ENCODE data around the gene RNASEH2A. TPM values are rescaled to one million over a fixed set of nuclear protein-coding genes. Genes with fewer than 3 reads are reported as not detected.
A peak's percentile ranks its signal among the peaks of the same experiment; 100 is the strongest.

RNASEH2A gene
- polyA plus RNA-seq, 1 donor (not counting 4 experiments of a cell fraction or from before 2014, with no cell fraction given): 19.7 TPM

DNA sequence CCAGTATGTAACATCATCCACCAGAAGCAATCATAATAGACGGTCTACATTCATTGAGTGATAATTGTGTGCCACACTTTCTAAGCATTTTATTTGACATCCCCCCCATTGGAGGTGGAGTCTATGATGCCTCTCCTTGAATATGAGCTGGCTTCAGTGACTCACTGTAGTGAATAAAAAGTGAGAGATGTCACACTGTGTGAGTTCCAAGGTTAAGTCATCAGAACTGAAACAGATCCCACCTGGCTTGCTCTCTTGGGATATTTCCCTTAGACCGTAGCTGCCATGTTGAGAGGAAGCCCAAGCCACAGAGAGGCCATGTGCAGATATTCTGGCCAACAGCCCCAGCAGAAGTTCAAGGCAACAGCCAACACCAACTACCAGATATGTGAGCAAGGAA, 15.4 kb downstream of the RNASEH2A start:
- Histone ChIP-seq H3K4me1 (ENCODE audit: control insufficient read depth, extremely low read depth, insufficient read depth, low read length) (no peaks in the 10 kb centered on the region), H3K79me2 (ENCODE audit: control insufficient read depth, insufficient read depth, low read length) (no peaks in the 10 kb centered on the region), H3K4me3 (ENCODE audit: control insufficient read depth in 2 of 3, extremely low read depth in 1 of 3, insufficient read depth in 2 of 3, low read depth in 1 of 3, low read length in 3 of 3) (no peak overlapping the region), H4K20me1 (ENCODE audit: control insufficient read depth, extremely low read depth, insufficient read depth, low read length) (no peaks in the 10 kb centered on the region), H3K27me3 (ENCODE audit: control insufficient read depth, extremely low read depth, insufficient read depth, low read length) (no peaks in the 10 kb centered on the region), H3K9ac (ENCODE audit: control insufficient read depth, extremely low read depth, insufficient read depth, low read length) (no peak overlapping the region), H2AFZ (ENCODE audit: control insufficient read depth, low read length) (no peak overlapping the region), H3K36me3 (ENCODE audit: control insufficient read depth in 2 of 2, extremely low read depth in 1 of 2, insufficient read depth in 2 of 2, low read length in 2 of 2) (no peaks in the 10 kb centered on the region), H3K9me1 (ENCODE audit: control insufficient read depth, extremely low read depth, insufficient read depth, low read length) (no peaks in the 10 kb centered on the region), H3K27ac (ENCODE audit: control insufficient read depth, insufficient read depth, low read length) (no peak overlapping the region), H3K4me2 (ENCODE audit: control insufficient read depth, extremely low read depth, insufficient read depth, low read depth, low read length) (no peak overlapping the region), H3K9me3 (ENCODE audit: control insufficient read depth, low read depth, low read length) (no peaks in the 10 kb centered on the region)
- FAIRE-seq (no peak), DNase-seq (ENCODE audit: low read depth, low spot score) (no peak)
- TF ChIP-seq EZH2 (IDR thresholded peaks at IDR 0.05; ENCODE audit: low read length): no peak
- TF ChIP-seq, protein P1, sequence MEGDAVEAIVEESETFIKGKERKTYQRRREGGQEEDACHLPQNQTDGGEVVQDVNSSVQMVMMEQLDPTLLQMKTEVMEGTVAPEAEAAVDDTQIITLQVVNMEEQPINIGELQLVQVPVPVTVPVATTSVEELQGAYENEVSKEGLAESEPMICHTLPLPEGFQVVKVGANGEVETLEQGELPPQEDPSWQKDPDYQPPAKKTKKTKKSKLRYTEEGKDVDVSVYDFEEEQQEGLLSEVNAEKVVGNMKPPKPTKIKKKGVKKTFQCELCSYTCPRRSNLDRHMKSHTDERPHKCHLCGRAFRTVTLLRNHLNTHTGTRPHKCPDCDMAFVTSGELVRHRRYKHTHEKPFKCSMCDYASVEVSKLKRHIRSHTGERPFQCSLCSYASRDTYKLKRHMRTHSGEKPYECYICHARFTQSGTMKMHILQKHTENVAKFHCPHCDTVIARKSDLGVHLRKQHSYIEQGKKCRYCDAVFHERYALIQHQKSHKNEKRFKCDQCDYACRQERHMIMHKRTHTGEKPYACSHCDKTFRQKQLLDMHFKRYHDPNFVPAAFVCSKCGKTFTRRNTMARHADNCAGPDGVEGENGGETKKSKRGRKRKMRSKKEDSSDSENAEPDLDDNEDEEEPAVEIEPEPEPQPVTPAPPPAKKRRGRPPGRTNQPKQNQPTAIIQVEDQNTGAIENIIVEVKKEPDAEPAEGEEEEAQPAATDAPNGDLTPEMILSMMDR (optimal IDR thresholded peaks at IDR 0.05 in 1 of 3, IDR thresholded peaks at IDR 0.05 in 1 of 3, conservative IDR thresholded peaks at IDR 0.05 in 1 of 3; ENCODE audit: extremely low read depth in 1 of 3, insufficient read depth in 2 of 3, low read length in 3 of 3): no peak
- dilution Hi-C loops (cut with MboI; ENCODE audit: extremely low pct_ligation_motif_present, low sequenced_read_pairs): no loop called here

DNA sequence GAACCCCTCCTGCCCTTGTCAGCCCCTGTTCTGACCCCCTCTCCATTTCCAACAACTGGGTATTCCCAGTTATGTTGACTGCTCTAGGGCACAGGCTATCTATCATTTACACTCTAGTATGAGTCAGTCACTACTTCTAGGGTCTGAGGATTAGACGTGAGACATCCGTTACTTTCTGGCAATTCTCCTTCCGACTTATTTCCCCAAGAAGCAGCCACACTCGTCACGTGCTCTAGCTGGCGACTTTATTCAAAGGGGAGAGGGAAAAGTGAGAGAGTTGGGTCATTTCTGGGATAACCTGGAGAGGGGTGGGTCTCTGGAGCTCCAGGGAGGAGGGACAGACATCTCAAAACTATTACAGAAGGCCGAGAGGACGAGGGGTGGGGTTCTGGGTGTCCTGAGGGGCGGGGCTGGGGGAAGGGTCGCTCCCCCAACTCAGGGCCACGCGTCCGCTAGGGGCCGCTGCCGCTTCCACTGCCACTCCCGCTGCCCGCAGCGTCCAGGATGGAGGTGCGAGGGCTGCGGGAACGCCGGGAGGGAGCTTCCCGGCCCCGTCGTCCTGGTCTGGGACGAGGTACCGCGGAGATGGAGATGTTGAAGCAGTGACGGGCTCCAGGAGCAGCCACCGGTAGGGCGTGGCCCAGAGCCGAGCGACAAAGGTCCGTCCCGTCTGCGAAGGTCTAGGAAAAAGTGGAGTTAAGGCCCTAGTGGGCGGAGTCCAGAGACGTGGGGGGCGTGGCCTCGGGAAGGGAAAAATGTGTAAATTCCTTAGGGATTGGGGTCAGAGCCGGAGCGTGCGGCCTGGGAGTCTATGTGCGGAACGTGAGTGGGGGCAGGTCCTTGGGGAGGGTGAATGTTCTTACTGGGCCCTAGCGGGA, 19.1 kb downstream of the RNASEH2A start:
- TF ChIP-seq, protein P1 (optimal IDR thresholded peaks at IDR 0.05 in 1 of 3, IDR thresholded peaks at IDR 0.05 in 1 of 3, conservative IDR thresholded peaks at IDR 0.05 in 1 of 3; ENCODE audit: extremely low read depth in 1 of 3, insufficient read depth in 2 of 3, low read length in 3 of 3): peak in 2 of 3 experiments; percentile 58 to 66
- no peak for TF ChIP-seq EZH2 (IDR thresholded peaks at IDR 0.05; ENCODE audit: low read length)
- DNase-seq (ENCODE audit: low read depth, low spot score) (no peak), FAIRE-seq (no peak)
- H3K4me3 ChIP-seq (ENCODE audit: control insufficient read depth in 2 of 3, extremely low read depth in 1 of 3, insufficient read depth in 2 of 3, low read depth in 1 of 3, low read length in 3 of 3): no peak overlapping the region
- dilution Hi-C loops (cut with MboI; ENCODE audit: extremely low pct_ligation_motif_present, low sequenced_read_pairs): no loop called here
- H3K36me3 ChIP-seq (ENCODE audit: control insufficient read depth in 2 of 2, extremely low read depth in 1 of 2, insufficient read depth in 2 of 2, low read length in 2 of 2): no peaks in the 10 kb centered on the region
- no peaks in the 10 kb centered on the region for H3K9me1 ChIP-seq (ENCODE audit: control insufficient read depth, extremely low read depth, insufficient read depth, low read length)
- no peaks in the 10 kb centered on the region for H3K79me2 ChIP-seq (ENCODE audit: control insufficient read depth, insufficient read depth, low read length)
- no peaks in the 10 kb centered on the region for H4K20me1 ChIP-seq (ENCODE audit: control insufficient read depth, extremely low read depth, insufficient read depth, low read length)
- no peak overlapping the region for H3K27ac ChIP-seq (ENCODE audit: control insufficient read depth, insufficient read depth, low read length)
- H3K4me2 ChIP-seq (ENCODE audit: control insufficient read depth, extremely low read depth, insufficient read depth, low read depth, low read length): no peak overlapping the region
- no peaks in the 10 kb centered on the region for H3K9me3 ChIP-seq (ENCODE audit: control insufficient read depth, low read depth, low read length)
- no peaks in the 10 kb centered on the region for H3K4me1 ChIP-seq (ENCODE audit: control insufficient read depth, extremely low read depth, insufficient read depth, low read length)
- peak overlapping the region; percentile 39 for H2AFZ ChIP-seq (ENCODE audit: control insufficient read depth, low read length)
- no peak overlapping the region for H3K9ac ChIP-seq (ENCODE audit: control insufficient read depth, extremely low read depth, insufficient read depth, low read length)
- peaks cover 8% of the 10 kb centered on the region for H3K27me3 ChIP-seq (ENCODE audit: control insufficient read depth, extremely low read depth, insufficient read depth, low read length)
